Osteoblast (primary cell): Measurements from ENCODE around the gene ROCK2. TPM values are rescaled to one million over a fixed set of nuclear protein-coding genes. Genes with fewer than 3 reads are reported as not detected.

Experiments
- DNase-seq: peaks from one replicate; pipeline ENCODE4 v3.0.0; 2011; ENCODE audit warnings: low spot score, mixed read lengths; ENCODE audit not compliant: insufficient read length; ENCODE audit errors: missing footprints
- H2AFZ ChIP-seq: 2 replicates; pipeline ENCODE4 v1.6.0; 2011; ENCODE audit warnings: mild to moderate bottlenecking, low read length
- H3K27ac ChIP-seq: 2 replicates; pipeline ENCODE4 v1.5.1; 2011; ENCODE audit warnings: mild to moderate bottlenecking, low read depth, low read length, moderate library complexity
- H3K27me3 ChIP-seq: 2 replicates; pipeline ENCODE4 v1.6.0; 2012; ENCODE audit warnings: mild to moderate bottlenecking, control low read depth, inconsistent platforms, low read length, moderate library complexity; ENCODE audit not compliant: insufficient read depth
- H3K36me3 ChIP-seq: 2 replicates; pipeline ENCODE4 v1.5.1; 2011; ENCODE audit warnings: mild to moderate bottlenecking, low read length, control low read depth, moderate library complexity; ENCODE audit not compliant: insufficient read depth
- H3K4me1 ChIP-seq: 2 replicates; pipeline ENCODE4 v1.5.1; 2011; ENCODE audit warnings: mild to moderate bottlenecking, low read length, control low read depth, moderate library complexity; ENCODE audit not compliant: insufficient read depth
- H3K4me2 ChIP-seq: 2 replicates; pipeline ENCODE4 v1.6.0; 2011; ENCODE audit warnings: mild to moderate bottlenecking, low read length; ENCODE audit not compliant: insufficient read depth
- H3K4me3 ChIP-seq: fragments of 200-600 bp; sonication (generic); 3 replicates; pipeline ENCODE4 v1.5.1; 2012; ENCODE audit warnings: mild to moderate bottlenecking, low read length, inconsistent platforms; ENCODE audit not compliant: insufficient read depth
- H3K79me2 ChIP-seq: 2 replicates; pipeline ENCODE4 v1.6.0; 2012; ENCODE audit warnings: mild to moderate bottlenecking, low read length, control low read depth, inconsistent platforms; ENCODE audit not compliant: insufficient read depth
- H3K9me3 ChIP-seq: 2 replicates; pipeline ENCODE4 v1.5.1; 2011; ENCODE audit warnings: low read depth, low read length, control low read depth
- H4K20me1 ChIP-seq: 2 replicates; pipeline ENCODE4 v1.6.0; 2012; ENCODE audit warnings: mild to moderate bottlenecking, low read length, control low read depth; ENCODE audit not compliant: insufficient read depth
- CTCF ChIP-seq: IDR thresholded peaks from 2 replicates; pipeline ENCODE4 v1.5.1; 2011; ENCODE audit warnings: mild to moderate bottlenecking, low read depth, low read length, moderate library complexity; ENCODE audit errors: extremely low read depth
- total RNA-seq: library from RNA; depleted of rRNA; stranded (reverse); fragments of >200 nt; gene quantifications from 2 replicates; pipeline ENCODE4 v1.2.3, GENCODE V29; 2012

Gene ROCK2
- total RNA-seq, 1 donor, result 59.7 TPM

- Histone ChIP-seq H3K27ac (peak overlapping the region; percentile 90), H3K9me3 (no peaks in the 10 kb centered on the region), H4K20me1 (peaks cover 29% of the 10 kb centered on the region), H3K79me2 (peaks cover 38% of the 10 kb centered on the region), H3K4me3 (peak overlapping the region; percentile 78), H2AFZ (peak overlapping the region; percentile 83), H3K27me3 (no peaks in the 10 kb centered on the region), H3K4me2 (peak overlapping the region; percentile 86), H3K4me1 (peaks cover 12% of the 10 kb centered on the region), H3K36me3 (no peaks in the 10 kb centered on the region)
- TF ChIP-seq CTCF, result no peak
- DNase-seq, result peak; percentile 55
Observed at GRCh38 chr2:11344956-11345677, 681 bp upstream of the ROCK2 start.

- no peak for TF ChIP-seq CTCF
- H4K20me1 ChIP-seq, result peaks cover 38% of the 10 kb centered on the region
- H2AFZ ChIP-seq, result peak overlapping the region; percentile 67
- no peaks in the 10 kb centered on the region for H3K9me3 ChIP-seq
- H3K4me3 ChIP-seq, result peak overlapping the region; percentile 78
- H3K4me1 ChIP-seq, result peaks cover 17% of the 10 kb centered on the region
- H3K36me3 ChIP-seq, result no peaks in the 10 kb centered on the region
- no peaks in the 10 kb centered on the region for H3K27me3 ChIP-seq
- peak overlapping the region; percentile 73 for H3K27ac ChIP-seq
- DNase-seq, result peak; percentile 80
- peak overlapping the region; percentile 91 for H3K4me2 ChIP-seq
- H3K79me2 ChIP-seq, result peaks cover 51% of the 10 kb centered on the region
Observed at GRCh38 chr2:11343650-11344341, 640 bp downstream of the ROCK2 start.

- no peaks in the 10 kb centered on the region for H3K27me3 ChIP-seq
- peaks cover 43% of the 10 kb centered on the region for H4K20me1 ChIP-seq
- H3K4me3 ChIP-seq, result peak overlapping the region; percentile 78
- H3K4me1 ChIP-seq, result peaks cover 17% of the 10 kb centered on the region
- no peaks in the 10 kb centered on the region for H3K36me3 ChIP-seq
- H2AFZ ChIP-seq, result peak overlapping the region; percentile 67
- TF ChIP-seq CTCF, result no peak
- peak overlapping the region; percentile 73 for H3K27ac ChIP-seq
- peak overlapping the region; percentile 91 for H3K4me2 ChIP-seq
- no peak for DNase-seq
- no peaks in the 10 kb centered on the region for H3K9me3 ChIP-seq
- peaks cover 56% of the 10 kb centered on the region for H3K79me2 ChIP-seq
Observed at GRCh38 chr2:11343368-11343649, 1.1 kb downstream of the ROCK2 start.
